GM12873 (cell line): Measurements from ENCODE around the gene AGPAT4.

ENCODE experiments used
- TF ChIP-seq, protein P1 (sequence below): IDR thresholded peaks from 2 replicates; pipeline ENCODE4 v1.5.1; 2012; ENCODE audit warnings: low read depth, mild to moderate bottlenecking, moderate library complexity, low read length, control low read depth; ENCODE audit not compliant: insufficient read depth; ENCODE audit errors: missing control alignments

Gene AGPAT4

DNA sequence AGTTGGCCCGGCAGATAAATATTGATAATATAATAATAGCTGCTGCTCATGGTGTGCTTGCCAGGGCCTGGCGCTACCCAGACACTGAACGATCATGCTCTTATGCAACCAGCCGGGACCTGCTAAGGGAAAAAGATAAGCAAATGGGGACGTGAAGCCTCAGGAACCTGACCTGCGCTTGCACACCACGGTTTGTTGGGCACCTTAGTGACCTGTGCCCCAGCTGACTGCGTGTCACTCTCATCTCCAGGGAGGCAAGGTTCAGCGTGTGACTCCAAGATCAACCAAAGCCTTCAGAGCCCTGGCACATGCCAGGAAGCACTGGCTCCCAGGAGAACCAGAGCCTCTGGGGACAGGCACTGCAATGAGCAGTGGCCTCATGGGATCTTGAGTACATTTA, 111.1 kb downstream of the AGPAT4 start:
- TF ChIP-seq, protein P1, sequence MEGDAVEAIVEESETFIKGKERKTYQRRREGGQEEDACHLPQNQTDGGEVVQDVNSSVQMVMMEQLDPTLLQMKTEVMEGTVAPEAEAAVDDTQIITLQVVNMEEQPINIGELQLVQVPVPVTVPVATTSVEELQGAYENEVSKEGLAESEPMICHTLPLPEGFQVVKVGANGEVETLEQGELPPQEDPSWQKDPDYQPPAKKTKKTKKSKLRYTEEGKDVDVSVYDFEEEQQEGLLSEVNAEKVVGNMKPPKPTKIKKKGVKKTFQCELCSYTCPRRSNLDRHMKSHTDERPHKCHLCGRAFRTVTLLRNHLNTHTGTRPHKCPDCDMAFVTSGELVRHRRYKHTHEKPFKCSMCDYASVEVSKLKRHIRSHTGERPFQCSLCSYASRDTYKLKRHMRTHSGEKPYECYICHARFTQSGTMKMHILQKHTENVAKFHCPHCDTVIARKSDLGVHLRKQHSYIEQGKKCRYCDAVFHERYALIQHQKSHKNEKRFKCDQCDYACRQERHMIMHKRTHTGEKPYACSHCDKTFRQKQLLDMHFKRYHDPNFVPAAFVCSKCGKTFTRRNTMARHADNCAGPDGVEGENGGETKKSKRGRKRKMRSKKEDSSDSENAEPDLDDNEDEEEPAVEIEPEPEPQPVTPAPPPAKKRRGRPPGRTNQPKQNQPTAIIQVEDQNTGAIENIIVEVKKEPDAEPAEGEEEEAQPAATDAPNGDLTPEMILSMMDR: no peak

DNA sequence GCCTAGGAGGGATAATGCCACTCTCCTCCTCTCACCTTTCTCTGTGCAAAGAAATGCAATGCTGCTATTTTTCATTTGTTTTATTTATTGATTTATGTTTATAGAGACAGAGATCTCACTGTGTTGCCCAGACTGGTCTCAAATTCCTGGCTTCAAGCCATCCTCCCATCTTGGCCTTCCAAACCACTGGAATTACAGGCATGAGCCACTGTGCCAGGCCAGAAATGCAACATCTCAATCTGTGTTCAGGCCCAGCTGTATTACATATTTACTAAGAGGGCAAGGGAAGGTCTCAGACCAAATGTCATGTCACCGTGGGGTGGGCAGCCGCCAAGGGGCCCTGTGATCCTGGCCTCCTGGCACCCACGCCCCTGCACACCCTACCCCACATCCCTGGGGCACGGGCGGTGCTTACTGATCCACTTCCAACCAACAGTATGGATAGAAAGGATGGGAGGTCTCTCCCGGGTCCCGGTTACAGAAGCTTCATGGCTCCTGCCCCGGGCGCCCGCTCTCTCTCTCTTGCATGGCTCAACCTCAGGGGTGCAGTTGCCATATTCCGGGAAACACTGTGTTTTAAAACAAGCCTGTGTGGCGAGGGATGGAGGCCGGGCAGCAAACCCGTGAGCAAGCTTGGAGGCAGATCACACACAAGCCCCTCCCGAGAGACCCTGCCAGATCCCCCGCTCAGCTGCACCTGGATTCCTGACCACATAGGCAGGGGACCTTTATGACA, 111.8 kb downstream of the AGPAT4 start:
- TF ChIP-seq, protein P1: no peak

DNA sequence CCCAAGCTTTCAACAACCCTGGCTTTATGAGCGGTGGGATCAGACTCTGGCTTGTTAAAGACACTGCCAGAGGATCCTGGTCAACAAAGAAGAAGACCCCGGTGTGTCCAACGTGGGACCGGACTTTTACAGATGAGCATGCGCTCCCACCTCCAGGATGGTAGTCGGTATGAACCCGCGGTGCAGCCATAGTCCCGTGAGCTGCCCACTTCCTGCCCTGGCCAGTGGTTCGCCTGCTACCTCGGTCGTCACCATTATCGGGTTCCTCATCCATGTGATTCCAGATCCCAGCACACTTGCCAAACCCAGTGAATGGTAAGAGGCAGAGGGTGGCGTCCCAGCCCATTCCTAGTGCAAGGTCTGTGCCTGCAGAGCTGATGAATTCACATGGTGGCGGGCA, 112.7 kb downstream of the AGPAT4 start:
- TF ChIP-seq, protein P1: no peak

DNA sequence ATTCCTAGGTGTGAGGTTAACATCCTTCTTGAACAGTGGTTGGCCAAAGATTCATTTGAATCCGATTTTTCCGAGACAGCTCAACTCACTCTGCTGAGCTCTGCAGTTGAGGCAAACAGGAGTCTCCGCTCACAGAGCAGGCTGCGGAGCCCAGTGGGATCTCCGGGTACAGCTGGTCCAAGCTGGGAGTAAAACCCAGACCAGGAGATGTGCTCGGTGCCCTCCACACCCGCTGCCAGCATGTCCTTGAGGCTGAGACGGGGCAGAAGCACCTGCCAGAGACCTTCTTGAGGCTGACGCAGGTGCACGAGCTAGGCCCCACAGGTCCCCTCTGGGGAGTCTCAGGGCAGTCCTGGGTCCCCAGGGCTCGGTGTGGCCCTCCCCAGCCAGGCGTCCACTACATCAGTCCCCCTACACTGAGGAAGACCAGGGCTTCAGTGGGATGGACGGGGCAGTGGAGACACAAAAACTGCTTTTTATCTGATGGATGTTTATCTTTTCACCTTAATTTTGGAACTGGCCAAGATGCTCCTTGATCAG, 119.0 kb downstream of the AGPAT4 start:
- TF ChIP-seq, protein P1: no peak

DNA sequence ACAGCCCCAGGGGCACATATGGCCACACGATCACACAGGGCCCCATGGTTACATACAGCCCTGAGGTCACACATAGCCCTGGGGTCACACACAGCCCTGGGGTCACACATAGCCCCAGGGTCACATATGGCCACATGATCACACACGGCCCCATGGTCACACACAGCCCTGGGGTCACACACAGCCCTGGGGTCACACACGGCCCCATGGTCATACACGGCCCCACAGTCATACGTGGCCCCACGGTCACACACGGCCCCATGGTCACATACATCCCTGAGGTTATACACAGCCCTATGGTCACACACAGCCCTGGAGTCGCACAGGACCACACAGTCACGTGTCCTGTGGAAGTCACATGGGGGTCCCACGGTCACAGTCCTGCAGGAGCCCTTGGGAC, 120.1 kb downstream of the AGPAT4 start:
- TF ChIP-seq, protein P1: no peak

DNA sequence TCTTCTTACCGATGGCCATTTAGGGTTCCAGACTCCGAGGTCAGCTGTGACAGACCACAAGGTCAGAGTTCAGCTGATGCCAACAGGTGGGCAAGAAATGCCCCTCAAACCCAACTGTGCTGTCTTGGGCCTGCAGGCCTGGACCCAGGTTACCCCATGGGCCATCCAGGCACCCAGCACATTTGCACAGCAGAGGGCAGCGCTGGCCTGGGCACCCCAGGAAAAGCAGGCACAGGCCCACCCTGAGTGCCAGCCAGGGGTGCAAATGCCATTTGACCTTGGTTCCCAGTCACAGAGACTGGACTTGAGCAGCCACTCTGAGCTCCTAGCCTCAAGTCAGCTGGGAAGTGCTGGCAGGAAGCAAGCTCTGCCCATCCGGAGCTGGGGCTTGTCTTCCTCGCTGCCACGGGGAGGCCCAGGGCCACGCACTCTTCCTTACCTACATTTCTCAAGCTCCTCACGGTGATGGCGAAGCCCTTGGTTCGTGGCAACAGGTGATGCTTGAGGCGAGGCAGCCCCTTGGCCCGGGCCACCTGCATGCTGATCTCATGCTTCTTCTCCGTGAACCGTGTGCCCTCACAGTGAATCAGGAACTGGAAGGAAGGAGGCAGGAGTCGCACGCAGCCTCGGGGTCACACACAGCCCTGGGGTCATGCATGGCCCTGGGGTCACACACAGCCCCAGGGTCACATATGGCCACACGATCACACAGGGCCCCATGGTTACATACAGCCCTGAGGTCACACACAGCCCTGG, 120.8 kb downstream of the AGPAT4 start:
- TF ChIP-seq, protein P1: peak; percentile 55

DNA sequence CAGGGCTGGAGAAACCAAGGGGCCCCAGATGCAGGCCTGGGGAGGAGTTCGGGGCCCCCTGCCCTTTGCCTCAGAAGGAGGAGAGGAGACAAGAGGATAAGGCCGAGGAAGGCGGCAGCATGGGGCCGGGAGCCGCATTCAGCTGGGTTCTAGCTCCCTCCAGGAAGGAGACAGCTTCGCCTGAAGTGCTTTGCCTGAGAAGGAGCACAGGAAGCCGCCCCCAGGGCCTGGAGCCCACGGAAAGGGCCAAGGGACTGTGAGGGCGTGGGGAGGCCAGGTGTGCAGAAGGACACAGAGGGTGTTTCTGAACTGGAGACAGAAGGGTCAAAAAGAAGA, 121.4 kb downstream of the AGPAT4 start:
- TF ChIP-seq, protein P1: no peak
